ENCODE results near the gene STX18. TPM values are rescaled to one million over a fixed set of nuclear protein-coding genes. Genes with fewer than 3 reads are reported as not detected.

The STX18 gene
- total and polyA plus RNA-seq, 4 donors: 21.2 to 36.0 (median 27.9) TPM

DNA sequence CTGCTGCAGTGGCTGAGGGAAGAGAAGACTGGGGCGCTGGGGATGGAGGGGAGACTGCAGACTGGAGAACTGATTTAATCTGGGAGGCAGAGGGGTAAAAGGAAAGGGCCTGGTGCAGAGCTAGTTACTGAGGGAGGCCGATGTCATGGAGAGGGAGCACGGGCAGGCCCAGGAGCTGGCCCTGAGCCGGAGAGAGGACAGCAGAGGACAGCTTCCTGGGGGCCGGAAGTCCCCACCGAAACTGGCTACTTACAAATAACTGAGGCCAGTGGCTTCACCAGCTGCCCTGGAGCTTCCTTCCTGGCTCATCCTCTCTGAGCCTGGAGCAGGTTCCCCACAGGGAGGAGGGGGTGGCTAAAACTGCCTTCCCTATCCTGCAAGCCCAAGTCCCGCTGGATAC lies 128.0 kb downstream of the STX18 start:
- DNase-seq: peak in 1 of 2 donors; percentile 59
- ATAC-seq (ENCODE audit: low FRiP score): no peak
- no peaks in the 10 kb centered on the region for H3K4me1 ChIP-seq (ENCODE audit: control insufficient read depth in 1 of 2, insufficient read depth in 2 of 2, low read length in 2 of 2)
- intact Hi-C loops (cut with DNase I): no loop called here
- no peaks in the 10 kb centered on the region for H3K27me3 ChIP-seq (ENCODE audit: control insufficient read depth in 1 of 2, insufficient read depth in 2 of 2, low read length in 1 of 2)
- no peaks in the 10 kb centered on the region for H3K9me3 ChIP-seq (ENCODE audit: control insufficient read depth, low read length)
- H3K36me3 ChIP-seq (ENCODE audit: control insufficient read depth in 1 of 2, insufficient read depth in 2 of 2, low read length in 1 of 2): no peaks in the 10 kb centered on the region
- no peak overlapping the region for H3K4me3 ChIP-seq (ENCODE audit: low read length in 2 of 2)
- WGBS, 2 donors: 88 to 91% methylated on average over 6 to 7 of the region's 7 CpGs
- no peak overlapping the region for H3K27ac ChIP-seq (ENCODE audit: low read depth in 1 of 2, low read length in 2 of 2)

DNA sequence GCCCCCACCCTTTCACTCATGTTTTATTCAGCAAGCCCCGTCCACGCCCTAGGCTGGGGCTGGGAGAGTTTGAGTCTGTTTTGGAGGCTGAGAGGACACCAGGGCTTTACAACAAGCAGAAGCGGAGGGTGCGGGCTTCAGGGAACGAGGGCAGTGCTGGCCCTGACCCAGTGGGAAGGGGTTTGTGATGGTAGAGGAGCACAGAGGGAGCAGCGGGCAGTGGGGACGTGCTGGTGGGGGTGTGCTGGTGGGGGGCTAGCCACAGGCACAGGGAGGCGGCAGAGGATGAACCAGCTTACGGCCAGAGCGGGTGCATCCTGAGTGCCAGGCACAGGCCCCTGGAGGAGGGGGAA lies 128.5 kb downstream of the STX18 start:
- ATAC-seq (ENCODE audit: low FRiP score): no peak
- H3K27me3 ChIP-seq (ENCODE audit: control insufficient read depth in 1 of 2, insufficient read depth in 2 of 2, low read length in 1 of 2): no peaks in the 10 kb centered on the region
- intact Hi-C loops (cut with DNase I): no loop called here
- no peak overlapping the region for H3K4me3 ChIP-seq (ENCODE audit: low read length in 2 of 2)
- no peak overlapping the region for H3K27ac ChIP-seq (ENCODE audit: low read depth in 1 of 2, low read length in 2 of 2)
- H3K9me3 ChIP-seq (ENCODE audit: control insufficient read depth, low read length): no peaks in the 10 kb centered on the region
- no peaks in the 10 kb centered on the region for H3K36me3 ChIP-seq (ENCODE audit: control insufficient read depth in 1 of 2, insufficient read depth in 2 of 2, low read length in 1 of 2)
- H3K4me1 ChIP-seq (ENCODE audit: control insufficient read depth in 1 of 2, insufficient read depth in 2 of 2, low read length in 2 of 2): no peaks in the 10 kb centered on the region
- DNase-seq: peak in 1 of 2 donors; percentile 75
- 85 to 87% methylated on average over 10 of the region's 10 CpGs for WGBS, 2 donors

DNA sequence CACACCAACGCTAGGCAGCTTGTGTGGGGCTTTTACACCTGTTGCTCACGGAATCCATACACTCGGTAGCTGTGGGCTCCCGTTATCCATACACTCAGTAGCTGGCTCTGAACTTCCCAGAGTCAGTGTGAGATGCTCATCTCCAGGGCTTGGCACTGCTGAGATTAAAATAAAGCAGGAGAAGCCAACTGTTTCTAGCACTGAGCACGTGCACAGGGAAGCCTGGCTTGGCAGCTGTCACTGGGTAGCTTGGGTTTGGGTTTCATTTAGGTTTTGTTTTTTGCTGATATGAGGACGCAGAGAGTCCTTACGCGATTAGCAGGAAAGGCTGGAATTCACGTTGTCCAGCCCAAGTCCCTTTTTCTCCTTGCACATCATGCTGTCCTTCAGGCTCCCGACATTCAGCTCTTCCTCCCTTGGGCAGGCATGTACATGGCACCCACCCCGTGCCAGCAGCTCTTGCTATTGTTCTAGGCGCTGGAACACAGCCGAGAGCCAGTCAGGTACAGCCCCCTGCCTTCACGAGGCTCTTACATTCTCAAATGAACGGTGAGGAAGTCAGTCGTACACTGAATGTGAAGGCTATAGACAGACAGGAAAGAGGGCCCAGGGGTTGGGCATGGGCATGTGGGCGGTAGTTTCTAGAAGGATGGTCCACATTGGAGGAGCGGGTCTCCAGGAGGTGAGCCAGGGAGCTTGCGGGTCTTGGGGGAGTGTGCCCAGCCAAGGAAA lies 129.0 kb downstream of the STX18 start:
- H3K4me1 ChIP-seq (ENCODE audit: control insufficient read depth in 1 of 2, insufficient read depth in 2 of 2, low read length in 2 of 2): no peaks in the 10 kb centered on the region
- no peaks in the 10 kb centered on the region for H3K9me3 ChIP-seq (ENCODE audit: control insufficient read depth, low read length)
- no peak overlapping the region for H3K27ac ChIP-seq (ENCODE audit: low read depth in 1 of 2, low read length in 2 of 2)
- no peaks in the 10 kb centered on the region for H3K36me3 ChIP-seq (ENCODE audit: control insufficient read depth in 1 of 2, insufficient read depth in 2 of 2, low read length in 1 of 2)
- intact Hi-C loops (cut with DNase I): no loop called here
- H3K4me3 ChIP-seq (ENCODE audit: low read length in 2 of 2): no peak overlapping the region
- ATAC-seq (ENCODE audit: low FRiP score) (no peak), DNase-seq (peak in 1 of 2 donors; percentile 62)
- 76 to 77% methylated on average over 19 of the region's 19 CpGs for WGBS, 2 donors
- H3K27me3 ChIP-seq (ENCODE audit: control insufficient read depth in 1 of 2, insufficient read depth in 2 of 2, low read length in 1 of 2): no peaks in the 10 kb centered on the region

DNA sequence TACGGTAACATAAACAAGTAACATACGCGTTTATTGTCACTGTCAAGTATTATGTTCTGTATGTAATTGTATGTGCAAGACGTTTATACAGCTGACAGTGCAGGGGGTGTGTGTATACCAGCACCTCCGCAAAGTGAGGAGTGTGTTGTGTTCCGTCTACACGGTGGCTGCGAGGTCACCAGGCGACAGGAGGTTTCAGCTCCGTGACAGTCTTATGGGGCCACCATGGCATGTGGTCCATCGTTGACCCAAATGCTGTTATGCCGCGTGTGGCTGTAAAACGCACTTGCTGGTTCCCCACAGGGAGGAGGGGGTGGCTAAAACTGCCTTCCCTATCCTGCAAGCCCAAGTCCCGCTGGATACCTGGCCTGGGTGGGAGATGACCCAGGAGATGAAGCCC lies 129.9 kb downstream of the STX18 start:
- H3K4me1 ChIP-seq (ENCODE audit: control insufficient read depth in 1 of 2, insufficient read depth in 2 of 2, low read length in 2 of 2): no peaks in the 10 kb centered on the region
- 80 to 81% methylated on average over 14 to 15 of the region's 15 CpGs for WGBS, 2 donors
- H3K36me3 ChIP-seq (ENCODE audit: control insufficient read depth in 1 of 2, insufficient read depth in 2 of 2, low read length in 1 of 2): no peaks in the 10 kb centered on the region
- no peak overlapping the region for H3K4me3 ChIP-seq (ENCODE audit: low read length in 2 of 2)
- no peak overlapping the region for H3K27ac ChIP-seq (ENCODE audit: low read depth in 1 of 2, low read length in 2 of 2)
- intact Hi-C loops (cut with DNase I): no loop called here
- DNase-seq (peak in 1 of 2 donors; percentile 23), ATAC-seq (ENCODE audit: low FRiP score) (no peak)
- H3K27me3 ChIP-seq (ENCODE audit: control insufficient read depth in 1 of 2, insufficient read depth in 2 of 2, low read length in 1 of 2): no peaks in the 10 kb centered on the region
- H3K9me3 ChIP-seq (ENCODE audit: control insufficient read depth, low read length): no peaks in the 10 kb centered on the region

DNA sequence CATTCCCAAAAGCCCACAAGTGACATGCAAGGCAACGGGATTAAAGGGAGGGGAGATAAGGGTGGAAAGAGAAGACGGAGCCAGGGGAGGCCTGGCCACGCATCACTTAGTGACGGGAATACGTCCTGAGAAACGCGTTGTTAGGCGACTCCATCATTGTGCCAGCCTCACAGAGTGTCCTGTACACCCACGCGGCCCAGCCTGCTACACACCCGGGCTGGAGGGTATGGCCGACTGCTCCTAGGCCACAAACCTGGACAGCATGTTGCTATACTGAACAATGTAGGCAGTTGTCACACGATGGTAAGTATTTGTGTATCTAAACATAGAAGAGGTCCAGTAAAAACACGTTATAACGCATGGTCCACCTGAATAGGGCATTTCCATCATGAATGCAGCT lies 131.6 kb downstream of the STX18 start:
- WGBS, 2 donors: 78 to 83% methylated on average over 15 of the region's 15 CpGs
- Histone ChIP-seq H3K4me3 (ENCODE audit: low read length in 2 of 2) (no peak overlapping the region), H3K9me3 (ENCODE audit: control insufficient read depth, low read length) (no peaks in the 10 kb centered on the region), H3K27me3 (ENCODE audit: control insufficient read depth in 1 of 2, insufficient read depth in 2 of 2, low read length in 1 of 2) (no peaks in the 10 kb centered on the region), H3K4me1 (ENCODE audit: control insufficient read depth in 1 of 2, insufficient read depth in 2 of 2, low read length in 2 of 2) (no peaks in the 10 kb centered on the region), H3K36me3 (ENCODE audit: control insufficient read depth in 1 of 2, insufficient read depth in 2 of 2, low read length in 1 of 2) (no peaks in the 10 kb centered on the region), H3K27ac (ENCODE audit: low read depth in 1 of 2, low read length in 2 of 2) (no peak overlapping the region)
- DNase-seq (peak; percentile 27 to 42), ATAC-seq (ENCODE audit: low FRiP score) (no peak)
- intact Hi-C loops (cut with DNase I): no loop called here

DNA sequence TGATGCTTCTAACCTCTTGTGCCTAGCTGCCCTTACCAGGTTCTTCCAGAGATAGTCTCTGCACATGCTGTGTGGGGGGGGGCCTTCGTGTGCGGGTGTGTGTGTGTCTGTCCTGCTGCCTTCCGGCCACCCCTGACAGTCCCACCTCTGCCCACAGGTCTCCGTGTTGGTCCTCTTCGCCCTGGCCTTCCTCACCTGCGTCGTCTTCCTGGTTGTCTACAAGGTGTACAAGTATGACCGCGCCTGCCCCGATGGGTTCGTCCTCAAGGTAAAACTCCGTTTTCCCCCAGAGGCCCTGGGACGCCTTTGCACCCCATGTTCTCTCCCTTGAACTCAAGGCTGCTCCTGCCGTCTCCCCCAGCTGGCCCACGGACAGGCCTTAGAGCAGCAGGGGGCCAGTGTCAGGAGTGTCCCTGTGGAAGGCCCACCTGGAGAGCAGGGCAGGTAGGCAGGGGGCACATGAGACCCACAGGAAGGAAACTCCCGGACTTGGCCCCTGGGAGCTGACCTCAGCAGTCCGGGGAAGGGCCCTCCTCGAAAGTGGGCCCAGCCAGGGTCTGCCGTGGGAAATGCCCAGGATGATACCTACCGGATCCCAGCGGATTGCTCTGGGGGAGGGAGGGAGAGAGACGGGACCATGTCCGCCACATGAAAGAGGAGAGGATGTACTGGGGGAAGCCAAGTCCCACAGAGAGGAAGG lies 132.3 kb downstream of the STX18 start:
- Histone ChIP-seq H3K9me3 (ENCODE audit: control insufficient read depth, low read length) (no peaks in the 10 kb centered on the region), H3K36me3 (ENCODE audit: control insufficient read depth in 1 of 2, insufficient read depth in 2 of 2, low read length in 1 of 2) (no peaks in the 10 kb centered on the region), H3K4me1 (ENCODE audit: control insufficient read depth in 1 of 2, insufficient read depth in 2 of 2, low read length in 2 of 2) (no peaks in the 10 kb centered on the region), H3K4me3 (ENCODE audit: low read length in 2 of 2) (no peak overlapping the region), H3K27me3 (ENCODE audit: control insufficient read depth in 1 of 2, insufficient read depth in 2 of 2, low read length in 1 of 2) (no peaks in the 10 kb centered on the region), H3K27ac (ENCODE audit: low read depth in 1 of 2, low read length in 2 of 2) (no peak overlapping the region)
- 85 to 87% methylated on average over 21 to 23 of the region's 23 CpGs for WGBS, 2 donors
- DNase-seq: peak; percentile 40 to 74
- no peak for ATAC-seq (ENCODE audit: low FRiP score)
- intact Hi-C loops (cut with DNase I): no loop called here

DNA sequence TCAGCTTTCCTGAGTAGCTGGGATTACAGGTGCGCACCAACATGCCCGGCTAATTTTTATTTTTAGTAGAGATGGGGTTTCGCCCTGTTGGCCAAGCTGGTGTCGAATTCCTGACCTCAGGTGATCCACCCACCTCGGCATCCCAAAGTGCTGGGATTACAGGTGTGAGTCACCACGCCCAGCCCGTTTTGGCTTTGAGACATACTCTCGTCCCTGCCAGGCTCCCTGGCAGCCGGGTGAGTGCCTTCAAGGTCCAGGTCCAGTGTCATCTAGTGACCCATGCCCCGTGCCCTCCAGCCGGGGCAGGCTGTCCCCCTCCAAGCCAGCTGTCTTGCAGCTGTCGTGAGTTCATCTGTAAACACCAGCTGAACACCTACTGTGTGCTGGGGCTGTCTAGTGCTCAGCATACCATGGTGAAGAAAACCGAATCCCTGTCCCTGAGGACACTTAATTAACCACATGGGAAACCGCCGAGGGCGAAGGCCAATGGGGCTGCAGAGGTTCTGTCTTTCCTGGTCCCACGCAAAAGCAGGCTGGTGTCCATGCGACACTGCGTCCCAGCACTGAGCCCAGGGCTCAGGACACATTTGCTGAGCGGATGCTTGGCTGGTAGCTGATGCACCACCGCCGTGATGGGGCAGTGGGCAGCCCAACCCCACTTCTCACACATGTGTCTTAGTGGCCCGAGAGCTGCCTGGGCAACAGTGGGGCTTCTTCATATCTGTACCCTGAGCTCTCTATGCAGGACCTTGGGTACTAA lies 133.1 kb downstream of the STX18 start:
- H3K27me3 ChIP-seq (ENCODE audit: control insufficient read depth in 1 of 2, insufficient read depth in 2 of 2, low read length in 1 of 2): no peaks in the 10 kb centered on the region
- ATAC-seq (ENCODE audit: low FRiP score): no peak
- 72% methylated on average over 23 of the region's 23 CpGs for WGBS, 2 donors

DNA sequence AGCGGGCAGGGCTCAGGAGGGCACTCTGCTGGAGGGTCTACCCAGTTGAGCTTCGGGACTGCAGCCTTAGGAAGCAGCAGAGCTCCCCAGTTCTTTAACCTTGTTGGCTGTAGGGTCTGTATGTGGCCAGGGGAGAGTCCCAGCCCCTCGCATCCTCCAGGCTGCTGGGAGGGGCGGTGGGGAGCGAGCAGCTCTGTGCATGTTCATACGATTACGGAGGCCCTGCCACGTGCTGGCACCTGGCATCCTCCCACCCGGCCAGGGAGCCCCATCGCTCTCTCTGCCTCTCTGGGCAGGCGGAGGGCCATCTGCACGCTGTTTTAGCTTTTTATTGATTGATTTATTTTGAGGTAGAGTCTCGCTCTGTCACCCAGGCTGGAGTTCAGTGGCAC lies 133.7 kb downstream of the STX18 start:
- H3K36me3 ChIP-seq (ENCODE audit: control insufficient read depth in 1 of 2, insufficient read depth in 2 of 2, low read length in 1 of 2): no peaks in the 10 kb centered on the region
- no peak overlapping the region for H3K27ac ChIP-seq (ENCODE audit: low read depth in 1 of 2, low read length in 2 of 2)
- ATAC-seq (ENCODE audit: low FRiP score) (no peak), DNase-seq (peak; percentile 23 to 63)
- intact Hi-C loops (cut with DNase I): no loop called here
- no peak overlapping the region for H3K4me3 ChIP-seq (ENCODE audit: low read length in 2 of 2)
- no peaks in the 10 kb centered on the region for H3K9me3 ChIP-seq (ENCODE audit: control insufficient read depth, low read length)
- WGBS, 2 donors: 60 to 65% methylated on average over 13 of the region's 13 CpGs
- H3K4me1 ChIP-seq (ENCODE audit: control insufficient read depth in 1 of 2, insufficient read depth in 2 of 2, low read length in 2 of 2): no peaks in the 10 kb centered on the region
- H3K27me3 ChIP-seq (ENCODE audit: control insufficient read depth in 1 of 2, insufficient read depth in 2 of 2, low read length in 1 of 2): no peaks in the 10 kb centered on the region

More for the DNA sequence above, 133.1 kb downstream of the STX18 start:
- Histone ChIP-seq H3K4me1 (ENCODE audit: control insufficient read depth in 1 of 2, insufficient read depth in 2 of 2, low read length in 2 of 2) (no peaks in the 10 kb centered on the region), H3K9me3 (ENCODE audit: control insufficient read depth, low read length) (no peaks in the 10 kb centered on the region), H3K27ac (ENCODE audit: low read depth in 1 of 2, low read length in 2 of 2) (no peak overlapping the region), H3K4me3 (ENCODE audit: low read length in 2 of 2) (no peak overlapping the region), H3K36me3 (ENCODE audit: control insufficient read depth in 1 of 2, insufficient read depth in 2 of 2, low read length in 1 of 2) (no peaks in the 10 kb centered on the region)
- DNase-seq: peak; percentile 33 to 67
- intact Hi-C loops (cut with DNase I): no loop called here

Measured in aorta (tissue), 5 donors.